H1 (cell line): Measurements from ENCODE around the gene SV2A. TPM values are rescaled to one million over a fixed set of nuclear protein-coding genes. Genes with fewer than 3 reads are reported as not detected.

Source experiments
- CTCF ChIA-PET: fragments of 300-600 bp; sonication (Branson Sonifier 250); formaldehyde crosslinking; loops from one replicate; lab custom pipeline; 2021; ENCODE audit not compliant: partially characterized antibody; lab: Charles Lee
- POLR2A ChIA-PET: fragments of 300-600 bp; sonication (Branson Sonifier 250); formaldehyde crosslinking; loops from one replicate; lab custom pipeline; 2021; ENCODE audit warnings: inconsistent platforms; ENCODE audit not compliant: partially characterized antibody; lab: Charles Lee
- DNase-seq, 2 experiments: peaks; one replicate each; pipeline versions ENCODE4 v3.0.0 to v3.0.0-alpha.2; 2010 to 2022; ENCODE audit warnings: low spot score in 2 of 2, low read depth in 1 of 2, mixed read lengths in 1 of 2
- FAIRE-seq: peaks from 2 replicates; lab custom pipeline; 2011; peaks lifted over from hg19 to GRCh38; lab: Jason Lieb, UNC
- H2AFZ ChIP-seq: 2 replicates; pipeline ENCODE4 v1.8.1; 2012; ENCODE audit warnings: low read length, inconsistent platforms
- H2AK5ac ChIP-seq: 2 replicates; pipeline ENCODE4 v1.6.1; 2013; ENCODE audit warnings: low read depth, low read length
- H2BK120ac ChIP-seq: replicated peaks from 2 replicates; pipeline ENCODE3; 2013; ENCODE audit warnings: low read depth, low read length, inconsistent platforms
- H2BK12ac ChIP-seq: 2 replicates; pipeline ENCODE4 v1.6.1; 2013; ENCODE audit warnings: low read depth, low read length
- H2BK15ac ChIP-seq: 2 replicates; pipeline ENCODE4 v1.6.1; 2013; ENCODE audit warnings: low read length
- H2BK20ac ChIP-seq: 2 replicates; pipeline ENCODE4 v1.6.1; 2013; ENCODE audit warnings: low read length
- H2BK5ac ChIP-seq: 2 replicates; pipeline ENCODE4 v1.6.1; 2013; ENCODE audit warnings: low read depth, low read length
- H3K14ac ChIP-seq: 2 replicates; pipeline ENCODE4 v1.6.1; 2013; ENCODE audit warnings: inconsistent platforms; ENCODE audit not compliant: insufficient read length
- H3K18ac ChIP-seq: 2 replicates; pipeline ENCODE4 v1.6.1; 2013; ENCODE audit warnings: low read length; ENCODE audit errors: extremely low read depth
- H3K23ac ChIP-seq: 2 replicates; pipeline ENCODE4 v1.6.1; 2013; ENCODE audit warnings: inconsistent platforms; ENCODE audit not compliant: insufficient read length
- H3K23me2 ChIP-seq: 2 replicates; pipeline ENCODE4 v1.6.1; 2013; ENCODE audit warnings: low read depth, low read length
- H3K27ac ChIP-seq: 2 replicates; pipeline ENCODE4 v1.6.1; 2011; ENCODE audit warnings: low read depth, low read length, inconsistent platforms
- H3K27me3 ChIP-seq, 4 experiments: replicated peaks in 1 of 4; 1 replicate in 1 of 4; 2 replicates in 3 of 4; pipeline versions ENCODE4 v1.6.1 to v1.8.1; 2011 to 2013; ENCODE audit warnings: low read length in 3 of 4, mild to moderate bottlenecking in 3 of 4, inconsistent platforms in 2 of 4, mixed read lengths in 2 of 4, moderate library complexity in 1 of 4; ENCODE audit not compliant: control insufficient read depth in 3 of 4, insufficient read depth in 3 of 4; ENCODE audit errors: extremely low read depth in 1 of 4
- H3K36me3 ChIP-seq, 4 experiments: 2 replicates each; pipeline versions ENCODE4 v1.6.1 to v1.8.1; 2011 to 2013; ENCODE audit warnings: mild to moderate bottlenecking in 4 of 4, low read length in 3 of 4, moderate library complexity in 2 of 4, control low read depth in 1 of 4, inconsistent platforms in 1 of 4; ENCODE audit not compliant: insufficient read depth in 4 of 4, control insufficient read depth in 2 of 4
- H3K4ac ChIP-seq: replicated peaks from 2 replicates; pipeline ENCODE3; 2013; ENCODE audit warnings: low read length, low read depth, mixed read lengths, inconsistent platforms; ENCODE audit not compliant: insufficient read length
- H3K4me1 ChIP-seq, 4 experiments: replicated peaks in 1 of 4; 1 replicate in 1 of 4; 2 replicates in 3 of 4; pipeline versions ENCODE4 v1.6.1 to v1.8.1; 2011 to 2013; ENCODE audit warnings: low read length in 3 of 4, inconsistent platforms in 2 of 4, mixed read lengths in 1 of 4; ENCODE audit not compliant: insufficient read depth in 4 of 4, control insufficient read depth in 3 of 4
- H3K4me2 ChIP-seq, 2 experiments: 2 replicates each; pipeline versions ENCODE4 v1.6.1 to v1.8.1; 2011 to 2013; ENCODE audit warnings: low read depth in 2 of 2, low read length in 2 of 2, control low read depth in 1 of 2, inconsistent platforms in 1 of 2, mild to moderate bottlenecking in 1 of 2; ENCODE audit not compliant: insufficient read depth in 1 of 2
- H3K4me3 ChIP-seq, 4 experiments: fragments of 200-600, 300-600 bp in 1 of 4; sonication (generic), shearing (Covaris generic), sonication (Bioruptor Twin) in 1 of 4; 2 replicates each; pipeline versions ENCODE4 v1.5.1 to v1.8.1; 2011 to 2016; ENCODE audit warnings: low read length in 4 of 4, low read depth in 3 of 4, control low read depth in 2 of 4, inconsistent platforms in 2 of 4, mild to moderate bottlenecking in 2 of 4, mixed read lengths in 1 of 4, moderate library complexity in 1 of 4; ENCODE audit not compliant: insufficient read depth in 2 of 4; ENCODE audit errors: extremely low read depth in 1 of 4
- H3K56ac ChIP-seq: replicated peaks from 2 replicates; pipeline ENCODE3; 2013; ENCODE audit warnings: low read depth, mild to moderate bottlenecking, mixed read lengths, low read length, inconsistent platforms; ENCODE audit not compliant: insufficient read length
- H3K79me1 ChIP-seq: 2 replicates; pipeline ENCODE4 v1.6.1; 2013; ENCODE audit warnings: low read depth, low read length, control low read depth
- H3K79me2 ChIP-seq, 2 experiments: 2 replicates each; pipeline versions ENCODE4 v1.6.1 to v1.8.1; 2012 to 2013; ENCODE audit warnings: low read length in 2 of 2, mild to moderate bottlenecking in 2 of 2, inconsistent platforms in 1 of 2; ENCODE audit not compliant: insufficient read depth in 2 of 2, control insufficient read depth in 1 of 2
- H3K9ac ChIP-seq, 4 experiments: replicated peaks in 1 of 4; 1 replicate in 1 of 4; 2 replicates in 3 of 4; pipeline versions ENCODE4 v1.6.1 to v1.8.1; 2011 to 2013; ENCODE audit warnings: low read depth in 3 of 4, low read length in 3 of 4, control low read depth in 2 of 4, mild to moderate bottlenecking in 2 of 4, moderate library complexity in 2 of 4, inconsistent platforms in 1 of 4; ENCODE audit errors: extremely low read depth in 1 of 4
- H3K9me3 ChIP-seq, 2 experiments: 2 replicates each; pipeline versions ENCODE4 v1.6.1 to v1.8.1; 2012 to 2013; ENCODE audit warnings: mild to moderate bottlenecking in 2 of 2, moderate library complexity in 2 of 2, control low read depth in 1 of 2, inconsistent platforms in 1 of 2, low read depth in 1 of 2, low read length in 1 of 2, mixed read lengths in 1 of 2; ENCODE audit not compliant: insufficient read depth in 2 of 2
- H4K20me1 ChIP-seq, 2 experiments: replicated peaks in 1 of 2; 2 replicates each; pipeline versions ENCODE3 to v1.8.1; 2011 to 2013; ENCODE audit warnings: inconsistent platforms in 2 of 2, low read length in 2 of 2, mild to moderate bottlenecking in 1 of 2; ENCODE audit not compliant: insufficient read depth in 2 of 2, control insufficient read depth in 1 of 2
- H4K5ac ChIP-seq: 2 replicates; pipeline ENCODE4 v1.6.1; 2013; ENCODE audit warnings: low read length, low read depth, mixed read lengths, inconsistent platforms; ENCODE audit not compliant: insufficient read length
- H4K8ac ChIP-seq: 2 replicates; pipeline ENCODE4 v1.8.0; 2013; ENCODE audit warnings: mild to moderate bottlenecking, moderate library complexity, low read length, inconsistent platforms; ENCODE audit not compliant: insufficient read depth; ENCODE audit errors: extremely low read depth
- H4K91ac ChIP-seq: replicated peaks from 2 replicates; pipeline ENCODE3; 2013; ENCODE audit warnings: low read length, mixed read lengths, inconsistent platforms; ENCODE audit not compliant: insufficient read length
- CEBPB ChIP-seq: IDR thresholded peaks from 2 replicates; pipeline ENCODE4 v1.6.1; 2012; ENCODE audit warnings: low read depth, low read length
- EP300 ChIP-seq, 2 experiments: IDR thresholded peaks; 1 replicate in 1 of 2; 2 replicates in 1 of 2; pipeline ENCODE4 v1.6.1; 2011 to 2012; ENCODE audit warnings: low read depth in 2 of 2, low read length in 2 of 2, mild to moderate bottlenecking in 2 of 2, borderline replicate concordance in 1 of 2, inconsistent platforms in 1 of 2, moderate library complexity in 1 of 2
- EZH2 ChIP-seq: fragments of 200-600 bp; sonication (generic); IDR thresholded peaks from 2 replicates; pipeline ENCODE4 v1.7.1; 2012; ENCODE audit warnings: low read depth, mild to moderate bottlenecking, moderate library complexity, low read length, inconsistent platforms; ENCODE audit not compliant: severe bottlenecking
- HDAC2 ChIP-seq, 2 experiments: fragments of 300-600 bp in 1 of 2; sonication (generic) in 1 of 2; IDR thresholded peaks; 2 replicates each; pipeline ENCODE4 v1.6.1; 2011 to 2012; ENCODE audit warnings: low read depth in 2 of 2, low read length in 2 of 2, mild to moderate bottlenecking in 2 of 2, moderate library complexity in 2 of 2, borderline replicate concordance in 1 of 2, inconsistent platforms in 1 of 2
- HDAC6 ChIP-seq: IDR thresholded peaks from one replicate; pipeline ENCODE4 v1.7.1; 2012; ENCODE audit warnings: low read depth, mild to moderate bottlenecking, inconsistent platforms, low read length, moderate library complexity
- PHF8 ChIP-seq: fragments of 200-600 bp; sonication (generic); conservative IDR thresholded peaks from 2 replicates; pipeline ENCODE4 v1.7.1; 2012; ENCODE audit warnings: low read depth, mild to moderate bottlenecking, inconsistent platforms, low read length, moderate library complexity
- SUZ12 ChIP-seq: fragments of 200-600 bp; sonication (generic); IDR thresholded peaks from 2 replicates; pipeline ENCODE4 v1.6.1; 2012; ENCODE audit warnings: mild to moderate bottlenecking, inconsistent platforms, low read length, moderate library complexity, mixed read lengths
- WGBS, 2 experiments: shearing (Covaris generic) in 1 of 2; methylation state at CpG; one replicate each; pipeline versions ENCODE4 v1.1.6 to v1.1.7; 2013 to 2015; ENCODE audit warnings: low lambda C conversion rate in 2 of 2, mixed read lengths in 2 of 2, inconsistent platforms in 1 of 2, low coverage in 1 of 2, missing lambda C conversion rate in 1 of 2; ENCODE audit not compliant: insufficient replicate concordance in 2 of 2, insufficient coverage in 1 of 2, insufficient read length in 1 of 2; ENCODE audit errors: extremely low coverage in 1 of 2, missing lambda C conversion rate in 1 of 2; 5-methylcytosine and 5-hydroxymethylcytosine counted together
- polyA plus RNA-seq, 7 experiments: library from polyadenylated mRNA; depleted of rRNA in 3 of 7; stranded (reverse) in 5 of 7; unstranded in 2 of 7; fragments of >200 nt in 5 of 7; fragments of 200-250 nt in 2 of 7; gene quantifications; 1 replicate in 5 of 7; 2 replicates in 1 of 7; 4 replicates in 1 of 7; pipeline versions ENCODE4 v1.2.1 to v1.2.3, GENCODE V29; 2011 to 2013; ENCODE audit warnings: missing spikeins in 2 of 7, mixed read lengths in 2 of 7
- total RNA-seq: library from RNA; stranded (reverse); fragmentation: NEBNext Ultra II Directional; extraction: Animal tissue kit (Norgen Biotek cat#: 25700); gene quantifications from 2 replicates; pipeline ENCODE4 v1.2.1, GENCODE V29; 2021
- TF ChIP-seq, protein P1 (sequence below), 3 experiments: IDR thresholded peaks; 1 replicate in 2 of 3; 2 replicates in 1 of 3; pipeline versions ENCODE4 v1.5.1 to v1.6.1; 2011; ENCODE audit warnings: low read length in 3 of 3, mild to moderate bottlenecking in 3 of 3, inconsistent platforms in 2 of 3, low read depth in 1 of 3, moderate library complexity in 1 of 3; ENCODE audit not compliant: insufficient read depth in 1 of 3; ENCODE audit errors: control extremely low read depth in 1 of 3

The SV2A gene
- total and polyA plus RNA-seq, 2 of the 8 experiments (the other 6 are each of a cell fraction or from before 2014, with no cell fraction given): 41.8 to 51.8 TPM

DNA sequence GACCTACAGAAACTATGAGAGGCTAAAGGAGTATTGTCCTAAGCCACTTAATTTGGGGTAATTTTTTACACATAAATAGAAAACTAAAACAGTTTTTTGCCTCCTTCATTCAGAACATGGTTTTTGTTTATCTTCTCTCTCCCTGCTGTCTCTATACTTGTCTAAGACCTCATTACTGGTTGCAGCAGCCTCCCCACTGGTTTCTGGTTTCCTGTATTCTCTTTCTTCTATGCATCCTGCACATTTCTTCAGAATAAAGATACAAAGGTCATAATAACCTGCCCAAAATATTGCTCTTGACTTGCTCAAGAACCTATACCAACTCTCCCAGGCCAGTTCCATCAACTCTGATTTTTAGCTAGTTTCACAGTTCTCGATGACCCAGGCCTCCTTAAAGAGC, 38.1 kb downstream of the SV2A start:
- H4K91ac ChIP-seq: no peak overlapping the region
- no peak overlapping the region for H3K23ac ChIP-seq
- H3K18ac ChIP-seq: no peak overlapping the region
- H3K4me1 ChIP-seq: no peaks in the 10 kb centered on the region; a peak in 2 of 7 replicates
- H3K27ac ChIP-seq: no peak overlapping the region
- no peak overlapping the region for H3K9ac ChIP-seq
- no peaks in the 10 kb centered on the region for H3K9me3 ChIP-seq
- H3K14ac ChIP-seq: no peak overlapping the region
- H3K79me1 ChIP-seq: peaks cover 3% of the 10 kb centered on the region; the same call in 1 of the 2 replicates
- no peaks in the 10 kb centered on the region for H3K36me3 ChIP-seq
- H3K4me3 ChIP-seq: no peak overlapping the region
- 87% methylated on average over 1 of the region's 1 CpG; no CpG with 5 or more reads in 1 of the 2 experiments for WGBS, 2 experiments
- H2BK15ac ChIP-seq: no peak overlapping the region; the same call in 1 of the 2 replicates
- H2AFZ ChIP-seq: no peak overlapping the region
- H2BK120ac ChIP-seq: no peak overlapping the region
- CTCF ChIA-PET: no interaction called here
- H3K23me2 ChIP-seq: 0 out of 2 replicates have a peak, but pooled peaks cover 2% of the 10 kb centered on the region
- FAIRE-seq: no peak
- H2AK5ac ChIP-seq: no peak overlapping the region
- DNase-seq: no peak
- POLR2A ChIA-PET: interaction anchor here (0.9 kb wide), 1 partner anchor 8 kb away, joined by 4 read pairs; a partner anchor contains a TSS
- H3K56ac ChIP-seq: no peak overlapping the region
- H4K8ac ChIP-seq: no peak overlapping the region
- H2BK5ac ChIP-seq: no peak overlapping the region
- H2BK20ac ChIP-seq: no peak overlapping the region
- 0 out of 4 replicates have a peak, but pooled peaks cover 0 to 4% of the 10 kb centered on the region in 2 experiments for H3K79me2 ChIP-seq
- no peak overlapping the region for H2BK12ac ChIP-seq
- H3K4me2 ChIP-seq: no peak overlapping the region
- H3K27me3 ChIP-seq: no peaks in the 10 kb centered on the region
- H4K20me1 ChIP-seq: no peaks in the 10 kb centered on the region
- no peak overlapping the region for H4K5ac ChIP-seq
- no peak overlapping the region for H3K4ac ChIP-seq
- TF ChIP-seq EZH2 (no peak), EP300 (IDR thresholded peaks at IDR 0.05; ENCODE audit: borderline replicate concordance in 1 of 2, low read depth in 2 of 2, low read length in 2 of 2) (no peak), SUZ12 (no peak), CEBPB (no peak), HDAC2 (IDR thresholded peaks at IDR 0.05; ENCODE audit: borderline replicate concordance in 1 of 2, low read depth in 2 of 2, low read length in 2 of 2) (no peak), HDAC6 (no peak), PHF8 (no peak)
- TF ChIP-seq, protein P1, sequence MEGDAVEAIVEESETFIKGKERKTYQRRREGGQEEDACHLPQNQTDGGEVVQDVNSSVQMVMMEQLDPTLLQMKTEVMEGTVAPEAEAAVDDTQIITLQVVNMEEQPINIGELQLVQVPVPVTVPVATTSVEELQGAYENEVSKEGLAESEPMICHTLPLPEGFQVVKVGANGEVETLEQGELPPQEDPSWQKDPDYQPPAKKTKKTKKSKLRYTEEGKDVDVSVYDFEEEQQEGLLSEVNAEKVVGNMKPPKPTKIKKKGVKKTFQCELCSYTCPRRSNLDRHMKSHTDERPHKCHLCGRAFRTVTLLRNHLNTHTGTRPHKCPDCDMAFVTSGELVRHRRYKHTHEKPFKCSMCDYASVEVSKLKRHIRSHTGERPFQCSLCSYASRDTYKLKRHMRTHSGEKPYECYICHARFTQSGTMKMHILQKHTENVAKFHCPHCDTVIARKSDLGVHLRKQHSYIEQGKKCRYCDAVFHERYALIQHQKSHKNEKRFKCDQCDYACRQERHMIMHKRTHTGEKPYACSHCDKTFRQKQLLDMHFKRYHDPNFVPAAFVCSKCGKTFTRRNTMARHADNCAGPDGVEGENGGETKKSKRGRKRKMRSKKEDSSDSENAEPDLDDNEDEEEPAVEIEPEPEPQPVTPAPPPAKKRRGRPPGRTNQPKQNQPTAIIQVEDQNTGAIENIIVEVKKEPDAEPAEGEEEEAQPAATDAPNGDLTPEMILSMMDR (IDR thresholded peaks at IDR 0.05; ENCODE audit: control extremely low read depth in 1 of 3, insufficient read depth in 1 of 3, low read depth in 1 of 3, low read length in 3 of 3): no peak
